GM18909 (cell line): ENCODE results near the gene ZNF385B.

Source experiments
- ATAC-seq: cut with Tn5 transposase; IDR thresholded peaks from one replicate; pipeline ENCODE4 v1.9.1; 2021; ENCODE audit warnings: mild to moderate bottlenecking; ENCODE audit not compliant: unreplicated experiment, poor library complexity

Gene ZNF385B

DNA sequence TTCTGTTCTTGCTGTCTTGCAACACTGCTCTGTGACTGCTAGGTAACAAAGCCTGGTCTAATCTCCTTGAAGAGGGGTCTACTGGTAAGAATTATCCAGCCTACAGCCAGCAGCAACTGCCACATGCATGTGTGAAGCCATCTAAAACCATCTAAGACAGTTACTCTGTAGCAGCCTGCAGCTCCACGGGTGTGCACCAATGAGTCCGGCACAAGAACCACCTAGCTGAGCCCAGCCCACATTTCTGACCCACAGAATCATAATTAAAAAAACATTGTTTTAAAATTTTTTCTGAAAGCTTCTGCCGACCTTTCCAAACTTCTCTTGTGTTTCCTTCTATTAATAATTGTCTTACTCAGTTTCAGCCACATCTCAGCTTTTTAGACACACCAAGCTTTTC lies 102.8 kb downstream of the ZNF385B start:
- ATAC-seq: no peak

GRCh38 chr2:179751163-179751809 lies 110.1 kb downstream of the ZNF385B start:
- no peak for ATAC-seq

- no peak for ATAC-seq
Measured at GRCh38 chr2:179749210-179749609, 112.2 kb downstream of the ZNF385B start.

DNA sequence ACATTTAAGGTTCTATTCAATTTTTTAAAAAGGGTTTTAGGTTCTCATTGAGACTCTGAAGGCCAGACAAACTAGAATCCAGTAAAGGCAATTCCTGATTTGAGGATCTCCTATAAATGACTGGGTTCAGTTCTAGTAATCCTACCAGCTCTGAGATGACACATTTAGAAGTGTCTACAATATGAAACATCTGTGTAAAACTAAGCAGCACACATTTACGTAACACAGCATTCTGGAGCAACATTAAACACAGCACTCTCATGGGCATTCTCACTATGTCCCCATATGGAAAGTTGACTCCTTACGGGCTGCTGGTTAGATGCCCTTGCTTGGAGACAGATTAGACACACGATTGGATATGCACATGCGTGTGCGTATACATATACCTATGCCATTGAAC lies 114.4 kb downstream of the ZNF385B start:
- no peak for ATAC-seq

DNA sequence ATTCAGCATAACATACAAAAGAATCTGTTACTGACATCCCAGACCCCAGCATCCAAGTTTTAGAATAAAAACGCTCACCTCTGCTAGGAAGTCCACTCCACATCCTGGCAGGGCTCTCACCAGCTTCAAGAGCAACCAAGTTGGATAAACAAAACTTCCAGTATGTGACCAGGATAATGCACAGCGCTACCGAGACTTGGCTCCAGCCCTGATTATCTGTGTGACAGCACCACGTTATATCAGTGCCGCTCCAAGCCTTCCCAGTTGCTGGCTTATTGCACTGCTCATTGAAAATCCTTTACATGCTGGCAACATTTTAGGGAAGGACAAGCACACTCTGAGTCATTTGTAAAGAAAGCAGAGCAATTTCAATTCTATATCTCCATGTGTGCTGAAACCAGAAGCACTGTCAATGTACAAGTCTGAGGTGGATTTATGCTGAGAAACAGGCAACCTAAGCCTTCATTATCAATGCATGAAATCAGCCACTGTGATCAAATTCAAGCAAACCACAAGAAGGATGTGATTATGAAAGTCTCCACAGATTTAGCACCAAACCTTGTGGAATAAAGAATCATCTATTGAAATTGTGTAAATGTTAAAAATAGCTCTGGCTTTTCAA lies 115.7 kb downstream of the ZNF385B start:
- ATAC-seq: no peak

DNA sequence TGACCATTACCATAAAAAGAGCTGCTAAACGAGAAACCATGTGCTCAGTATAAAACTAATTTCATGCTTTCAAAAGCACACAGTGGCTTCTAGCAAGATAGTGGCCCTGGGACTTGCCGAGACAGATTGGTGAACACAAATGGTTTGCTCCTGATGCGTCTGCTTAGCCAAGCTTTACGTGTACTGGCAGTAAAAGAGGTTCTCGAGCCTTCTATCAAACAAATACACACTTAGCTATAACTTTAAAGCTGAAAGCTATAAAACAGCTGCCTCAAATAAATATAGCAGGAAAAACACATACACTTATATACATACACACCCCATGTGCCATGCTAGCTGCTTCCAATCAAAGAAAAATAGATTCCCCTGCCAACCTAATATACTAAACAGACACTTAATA lies 117.0 kb downstream of the ZNF385B start:
- no peak for ATAC-seq

DNA sequence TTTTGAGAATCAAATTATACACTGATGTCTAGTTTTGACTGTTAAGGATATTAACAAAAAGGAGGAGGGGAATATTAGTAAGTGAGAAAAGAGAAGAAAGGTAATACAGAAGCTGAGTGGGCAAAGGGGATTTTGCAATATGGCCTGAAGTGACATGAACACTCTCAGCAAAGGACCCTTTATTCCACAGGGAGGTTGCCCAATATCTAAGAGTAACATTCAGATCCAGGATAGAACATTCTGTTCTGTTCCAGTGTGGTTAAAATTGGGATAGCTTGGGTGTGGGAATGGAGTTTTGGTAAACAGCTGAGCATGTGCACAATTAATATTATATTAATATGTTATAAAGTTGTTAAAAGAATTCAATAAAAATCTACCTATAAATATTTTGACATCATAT lies 120.1 kb downstream of the ZNF385B start:
- no peak for ATAC-seq

GRCh38 chr2:179729966-179730365 lies 131.4 kb downstream of the ZNF385B start:
- no peak for ATAC-seq

GRCh38 chr2:179726461-179727180 lies 134.8 kb downstream of the ZNF385B start:
- ATAC-seq: no peak

DNA sequence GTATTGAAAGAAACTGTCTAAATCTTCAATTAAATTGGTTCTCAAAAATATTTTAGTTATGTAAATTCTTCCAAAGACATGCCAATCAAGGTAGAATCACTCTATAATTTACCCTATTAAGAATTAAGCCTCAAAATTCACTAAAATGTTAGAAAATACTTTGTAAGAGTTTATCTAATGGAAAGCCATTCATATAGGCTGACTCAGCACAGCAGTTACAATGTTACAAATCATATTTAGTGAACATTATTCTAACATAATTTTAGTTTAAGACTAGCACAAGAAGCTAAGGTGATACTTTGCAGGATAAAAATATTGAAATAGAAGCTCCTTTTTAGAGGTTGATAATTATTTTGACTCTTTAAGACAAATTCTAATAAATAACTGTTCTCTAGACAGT lies 137.0 kb downstream of the ZNF385B start:
- no peak for ATAC-seq

GRCh38 chr2:179720173-179720772 lies 141.1 kb downstream of the ZNF385B start:
- ATAC-seq: no peak

GRCh38 chr2:179715871-179716270 lies 145.5 kb downstream of the ZNF385B start:
- no peak for ATAC-seq

DNA sequence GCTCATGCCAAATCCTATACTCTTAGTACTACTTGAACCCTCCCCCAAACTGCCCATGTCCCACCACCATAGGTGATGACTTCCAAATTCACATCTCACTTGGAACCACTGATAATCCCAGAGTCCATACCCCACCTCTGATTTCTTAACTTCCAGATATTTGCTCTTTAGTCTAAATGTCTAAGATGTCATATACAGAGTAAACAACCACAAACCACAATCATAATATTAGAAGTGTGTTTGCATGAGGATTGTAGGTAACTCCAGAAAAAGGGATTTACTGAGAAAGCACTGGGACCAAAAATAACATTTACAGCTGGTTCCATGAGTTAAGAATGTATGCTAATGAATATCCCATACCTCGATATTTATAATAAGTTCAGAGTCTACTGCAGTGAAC lies 146.2 kb downstream of the ZNF385B start:
- no peak for ATAC-seq

DNA sequence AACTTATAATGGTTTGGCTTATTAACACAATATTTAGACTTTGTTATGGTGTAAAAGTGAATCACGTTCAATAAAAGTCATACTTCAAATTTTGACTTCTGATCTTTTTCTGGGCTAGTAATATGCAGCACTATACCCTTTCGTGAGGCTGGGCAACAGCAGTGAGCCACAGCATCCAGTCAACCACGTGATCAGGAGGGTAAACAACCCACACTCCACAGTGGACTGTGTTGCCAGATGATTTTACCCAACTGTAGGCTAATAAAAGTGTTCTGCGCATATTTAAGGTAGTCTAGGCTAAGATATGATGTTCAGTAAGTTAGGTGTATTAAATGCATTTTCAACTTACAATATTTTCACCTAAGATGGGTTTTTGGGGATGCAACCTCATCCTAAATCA lies 148.6 kb downstream of the ZNF385B start:
- ATAC-seq: no peak

DNA sequence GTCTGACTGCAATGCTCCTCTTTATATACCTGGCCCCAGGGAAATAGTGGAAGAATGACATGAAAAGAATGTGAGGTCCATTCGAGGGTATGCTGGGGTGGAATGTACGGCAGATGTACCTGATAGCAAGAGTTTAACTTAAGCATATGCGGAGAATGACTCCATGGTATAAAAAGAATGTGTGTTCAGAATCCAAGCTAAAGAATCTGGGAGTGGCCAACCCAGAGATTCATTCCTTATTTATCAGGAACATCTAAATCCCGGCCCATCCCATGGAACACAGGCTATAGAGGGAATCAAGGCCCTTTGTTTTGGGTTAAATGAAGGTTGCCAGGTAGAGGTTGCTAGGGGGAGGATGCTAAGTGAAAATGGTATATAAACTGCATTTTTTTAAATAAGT lies 150.0 kb downstream of the ZNF385B start:
- no peak for ATAC-seq

- no peak for ATAC-seq
Measured at GRCh38 chr2:179703702-179704101, 157.7 kb downstream of the ZNF385B start.

- ATAC-seq: no peak
Measured at GRCh38 chr2:179702912-179703311, 158.5 kb downstream of the ZNF385B start.

GRCh38 chr2:179701524-179702110 lies 159.8 kb downstream of the ZNF385B start:
- ATAC-seq: no peak

DNA sequence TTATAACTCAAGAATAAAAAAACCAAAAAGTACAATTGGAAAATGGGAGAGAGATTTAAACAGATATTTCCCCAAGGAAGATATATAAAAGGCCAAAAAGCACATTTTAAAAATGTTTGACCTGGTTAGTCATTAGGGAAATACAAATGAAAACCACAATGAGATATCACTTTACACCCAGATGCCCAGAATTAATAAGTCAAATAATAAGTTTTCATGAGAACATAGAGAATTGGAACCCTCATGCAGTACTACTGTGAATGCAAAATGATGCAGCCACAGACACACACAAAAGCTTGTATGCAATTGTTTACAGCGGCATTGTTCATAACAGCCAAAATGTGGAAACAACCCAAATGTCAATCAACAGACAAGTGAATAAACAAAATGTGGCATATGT lies 165.9 kb downstream of the ZNF385B start:
- ATAC-seq: no peak

GRCh38 chr2:179694963-179695362 lies 166.4 kb downstream of the ZNF385B start:
- ATAC-seq: no peak

DNA sequence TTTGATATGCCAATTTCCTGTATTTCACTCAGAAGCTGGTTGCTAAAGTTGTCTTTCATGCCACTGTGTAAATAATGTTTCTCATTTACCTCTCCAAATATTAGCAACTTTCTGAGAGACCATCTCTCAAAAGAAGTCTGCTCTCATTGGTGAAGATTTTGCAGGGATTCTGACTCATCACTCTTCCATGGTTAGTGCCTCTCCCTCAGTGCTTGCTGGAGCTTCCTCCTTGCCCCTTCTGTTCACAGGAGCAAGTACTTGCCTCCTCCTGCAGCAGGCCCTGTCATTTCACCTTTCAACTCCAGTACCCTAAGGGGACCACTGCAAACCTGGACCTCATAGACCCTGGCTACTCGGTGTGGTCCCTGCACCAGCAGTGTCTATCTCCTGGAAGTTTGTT lies 168.8 kb downstream of the ZNF385B start:
- no peak for ATAC-seq
